Measurements from ENCODE around the gene HES6. TPM values are rescaled to one million over a fixed set of nuclear protein-coding genes. Genes with fewer than 3 reads are reported as not detected.
A peak's percentile ranks its signal among the peaks of the same experiment; 100 is the strongest.

HES6 gene
- total RNA-seq, 2 donors from 2014 or later: 2.3 to 6.9 TPM

GRCh38 chr2:238257786-238258700 lies 18.2 kb upstream of the HES6 start:
- intact Hi-C loops (cut with DNase I): loop anchor here in 1 of 2 donors (10.0 kb wide), 1 partner anchor 133 kb away; no protein-coding TSS in a partner anchor
- peak; percentile 50 for DNase-seq (ENCODE audit: low spot score)

DNA sequence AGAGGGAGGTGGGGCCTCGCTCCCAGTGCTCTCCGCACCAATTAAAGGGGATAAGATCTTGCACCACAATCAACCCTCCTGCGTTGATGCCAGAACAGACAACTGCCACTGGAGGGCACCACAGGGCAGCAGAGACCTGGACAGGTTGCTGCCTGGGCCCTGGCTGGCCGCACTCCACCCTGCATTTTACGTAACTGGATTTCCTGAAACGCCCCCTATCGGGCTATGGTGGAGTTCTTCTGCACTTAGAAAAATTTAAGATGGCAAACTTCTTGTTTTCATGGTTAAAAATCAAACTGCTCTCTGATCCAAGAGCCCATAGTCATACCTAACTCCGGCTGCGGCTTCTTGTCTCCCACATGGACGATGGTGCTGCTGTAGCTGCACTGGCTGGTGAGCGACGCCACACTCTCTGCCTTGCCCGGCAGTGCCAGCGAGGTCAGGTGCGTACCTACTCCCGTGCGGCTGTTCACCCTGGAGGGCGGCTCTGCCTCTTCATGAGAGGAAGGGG lies 16.8 kb upstream of the HES6 start:
- DNase-seq (ENCODE audit: low spot score): peak; percentile 82
- intact Hi-C loops (cut with DNase I): loop anchor here in 1 of 2 donors (10.0 kb wide), 1 partner anchor 132 kb away; no protein-coding TSS in a partner anchor

DNA sequence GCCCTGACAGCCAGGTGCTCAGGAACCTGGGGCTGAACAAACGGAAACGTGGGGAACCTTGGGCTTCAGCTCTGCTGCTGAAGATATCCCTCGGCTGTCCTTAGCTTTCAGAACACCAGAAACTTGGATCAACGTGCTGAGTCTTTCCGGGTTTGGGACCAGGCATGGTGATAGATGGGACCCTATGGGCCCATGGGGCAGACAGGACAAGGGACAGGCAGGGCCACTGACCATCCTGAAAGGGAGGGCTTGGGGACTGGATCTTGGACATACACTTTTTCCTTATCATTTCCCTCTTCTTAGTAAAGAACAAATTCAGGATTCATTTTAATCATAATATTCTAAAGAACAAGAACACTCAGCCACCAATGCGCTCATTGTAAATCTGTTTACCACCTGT lies 16.3 kb upstream of the HES6 start:
- peak; percentile 32 for DNase-seq (ENCODE audit: low spot score)
- intact Hi-C loops (cut with DNase I): loop anchor here in 1 of 2 donors (10.0 kb wide), 1 partner anchor 131 kb away; no protein-coding TSS in a partner anchor

GRCh38 chr2:238255636-238256035 lies 15.8 kb upstream of the HES6 start:
- peak; percentile 46 for DNase-seq (ENCODE audit: low spot score)
- intact Hi-C loops (cut with DNase I): loop anchor here in 1 of 2 donors (10.0 kb wide), 1 partner anchor 131 kb away; no protein-coding TSS in a partner anchor

GRCh38 chr2:238255151-238255551 lies 15.3 kb upstream of the HES6 start:
- intact Hi-C loops (cut with DNase I): loop anchor here in 1 of 2 donors (10.0 kb wide), 1 partner anchor 130 kb away; no protein-coding TSS in a partner anchor
- peak; percentile 53 for DNase-seq (ENCODE audit: low spot score)

DNA sequence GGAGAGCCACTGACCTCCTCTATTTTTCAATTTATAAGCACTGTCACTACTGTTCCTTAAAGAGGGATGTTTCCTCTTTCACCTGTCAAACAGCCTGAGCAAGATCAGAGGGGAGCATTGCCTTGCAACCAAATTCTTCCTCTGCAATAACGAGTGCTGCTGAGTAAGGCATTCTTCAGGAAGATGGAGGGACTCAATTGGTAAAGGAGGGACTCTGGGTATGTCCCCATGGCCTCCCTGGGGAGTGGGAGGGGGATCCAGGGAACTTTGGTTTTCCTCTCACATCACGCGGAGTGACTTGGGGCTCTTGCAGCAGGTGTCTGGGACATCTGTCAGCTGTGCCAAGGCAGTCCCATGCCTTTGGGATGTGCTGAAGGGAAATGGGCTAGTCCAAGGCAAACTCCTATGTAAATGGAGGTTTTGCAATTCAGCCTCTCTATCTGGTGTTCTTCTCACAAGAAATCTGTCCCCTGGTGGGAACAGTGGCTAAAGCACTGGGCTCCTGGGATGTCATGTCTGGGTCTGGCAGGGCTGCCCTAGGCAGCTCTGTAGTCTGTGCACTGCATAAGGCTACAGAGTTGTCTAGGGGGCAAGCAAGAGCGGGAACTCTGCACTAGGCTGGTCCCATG lies 14.4 kb upstream of the HES6 start:
- peak; percentile 20 for DNase-seq (ENCODE audit: low spot score)

DNA sequence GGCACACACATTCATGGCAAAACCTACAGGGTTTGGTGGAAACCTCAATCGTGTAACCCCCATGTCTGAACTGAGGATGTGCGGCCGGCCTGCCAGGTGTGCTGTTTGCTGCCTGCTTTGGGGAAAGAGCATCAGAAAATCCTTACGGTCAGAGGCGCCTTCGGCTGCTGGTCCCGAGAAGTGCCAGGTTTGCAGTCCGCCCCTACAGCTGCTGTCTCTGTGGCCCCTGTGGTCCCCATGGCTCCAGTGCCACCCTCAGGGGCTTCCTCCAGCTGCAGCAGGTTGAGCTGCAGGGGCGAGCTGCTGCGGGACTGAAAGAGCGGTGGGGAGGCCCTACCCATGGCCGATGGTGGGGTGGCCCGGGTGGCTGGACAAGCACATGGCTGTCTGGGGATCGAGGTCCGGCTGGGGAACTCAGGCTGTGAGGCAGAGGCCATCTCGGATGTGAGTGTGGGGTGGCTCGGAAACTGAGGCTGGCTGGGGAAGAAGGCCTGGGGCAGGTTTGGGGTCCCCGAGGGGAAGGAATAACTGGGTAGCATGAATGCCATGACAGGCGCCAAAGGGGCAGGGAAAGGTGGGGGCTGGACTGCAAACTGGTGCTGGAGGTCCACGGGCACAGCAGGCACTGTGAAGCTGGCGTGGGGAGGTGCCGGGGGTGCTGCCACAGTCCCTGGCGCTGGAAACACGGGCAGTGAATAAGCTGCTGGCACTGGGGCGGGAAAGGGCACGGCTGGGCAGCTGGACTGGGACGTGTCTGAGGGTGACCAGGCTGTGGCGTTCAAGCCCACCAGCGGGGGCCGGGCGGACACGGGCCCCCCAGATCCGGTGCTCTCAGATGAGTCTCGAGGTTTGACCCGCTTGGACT lies 13.2 kb upstream of the HES6 start:
- intact Hi-C loops (cut with DNase I): loop anchor here in 1 of 2 donors (10.0 kb wide), 1 partner anchor 128 kb away; no protein-coding TSS in a partner anchor
- DNase-seq (ENCODE audit: low spot score): peak; percentile 70

More for the DNA sequence above, 14.4 kb upstream of the HES6 start:
- intact Hi-C loops (cut with DNase I): loop anchor here in 1 of 2 donors (10.0 kb wide), 1 partner anchor 129 kb away; no protein-coding TSS in a partner anchor

GRCh38 chr2:238251986-238252385 lies 12.1 kb upstream of the HES6 start:
- peak; percentile 37 for DNase-seq (ENCODE audit: low spot score)
- intact Hi-C loops (cut with DNase I): loop anchor here in 1 of 2 donors (10.0 kb wide), 1 partner anchor 127 kb away; no protein-coding TSS in a partner anchor

DNA sequence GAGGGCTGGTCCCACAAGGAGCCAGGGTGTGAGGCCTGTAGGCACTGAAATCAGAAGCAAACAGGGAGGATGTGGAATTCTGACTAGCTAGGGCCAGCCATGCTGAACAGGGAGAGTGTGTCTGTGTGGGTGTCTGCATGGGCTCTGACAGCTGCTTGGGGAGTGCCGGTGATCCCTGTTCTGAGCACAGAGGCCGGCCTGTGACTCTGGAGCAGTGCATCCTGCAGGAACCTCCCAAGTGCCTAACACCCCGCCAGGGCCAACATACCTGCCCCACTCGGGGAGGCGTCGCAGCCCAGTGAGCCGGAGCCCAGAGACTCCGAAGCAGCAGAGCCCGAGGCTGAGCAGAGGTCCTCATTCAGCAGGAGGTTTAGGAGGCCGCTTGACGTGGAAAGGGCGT lies 11.5 kb upstream of the HES6 start:
- intact Hi-C loops (cut with DNase I): loop anchor here in 1 of 2 donors (10.0 kb wide), 1 partner anchor 127 kb away; no protein-coding TSS in a partner anchor

DNA sequence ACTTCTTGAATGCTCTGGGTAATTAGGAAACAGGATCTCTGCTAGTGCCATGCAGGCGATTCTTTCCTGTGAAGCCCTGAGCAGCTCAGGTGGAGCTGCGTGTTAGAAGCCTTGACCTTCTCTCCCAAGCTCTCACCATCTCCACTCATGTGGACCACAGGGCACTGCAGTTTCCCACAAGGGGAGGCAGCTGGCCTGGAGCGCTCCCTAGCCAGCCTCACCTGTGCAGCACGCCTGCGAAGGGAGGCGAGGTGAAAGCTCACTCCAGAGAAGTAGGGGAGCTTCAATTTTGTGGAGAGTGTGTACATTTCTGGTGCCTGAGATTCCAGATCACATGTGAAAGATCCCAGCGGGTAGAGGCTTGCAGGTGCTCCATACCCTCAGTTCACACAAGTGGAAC lies 11.1 kb upstream of the HES6 start:
- intact Hi-C loops (cut with DNase I): loop anchor here in 1 of 2 donors (10.0 kb wide), 1 partner anchor 126 kb away; no protein-coding TSS in a partner anchor
- DNase-seq (ENCODE audit: low spot score): peak; percentile 66

More for the DNA sequence above, 11.5 kb upstream of the HES6 start:
- peak; percentile 71 for DNase-seq (ENCODE audit: low spot score)

DNA sequence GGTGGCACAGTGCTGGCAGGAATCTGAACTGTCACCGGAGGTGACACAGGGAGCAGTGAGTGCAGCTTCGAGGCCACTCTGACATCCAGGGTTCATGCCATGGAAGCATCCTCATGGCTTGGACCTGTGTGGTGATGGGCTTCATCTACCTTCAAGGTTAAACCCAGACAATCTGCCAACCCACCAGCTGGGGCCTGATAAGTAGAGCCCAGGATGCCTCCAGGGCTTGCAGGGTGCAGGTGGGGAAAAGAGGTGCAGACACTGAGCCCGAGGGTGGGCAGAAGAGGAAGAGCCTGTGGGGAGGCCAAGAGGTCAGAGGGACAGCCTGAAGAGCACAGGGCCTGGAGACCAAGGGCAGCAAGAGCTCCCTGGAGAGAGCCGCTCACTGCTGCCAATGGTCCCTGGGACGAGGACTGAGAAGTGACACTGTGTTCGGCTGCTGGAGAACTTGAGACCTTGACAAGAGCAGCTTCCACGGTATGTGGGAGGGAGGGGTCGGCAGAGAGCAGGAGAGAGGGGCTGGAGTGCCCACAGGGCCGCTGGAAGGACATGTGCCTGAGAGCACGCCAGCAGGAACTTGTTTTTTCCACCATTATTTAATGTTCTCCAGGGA lies 8.1 kb upstream of the HES6 start:
- intact Hi-C loops (cut with DNase I): no loop called here
- peak; percentile 55 for DNase-seq (ENCODE audit: low spot score)

DNA sequence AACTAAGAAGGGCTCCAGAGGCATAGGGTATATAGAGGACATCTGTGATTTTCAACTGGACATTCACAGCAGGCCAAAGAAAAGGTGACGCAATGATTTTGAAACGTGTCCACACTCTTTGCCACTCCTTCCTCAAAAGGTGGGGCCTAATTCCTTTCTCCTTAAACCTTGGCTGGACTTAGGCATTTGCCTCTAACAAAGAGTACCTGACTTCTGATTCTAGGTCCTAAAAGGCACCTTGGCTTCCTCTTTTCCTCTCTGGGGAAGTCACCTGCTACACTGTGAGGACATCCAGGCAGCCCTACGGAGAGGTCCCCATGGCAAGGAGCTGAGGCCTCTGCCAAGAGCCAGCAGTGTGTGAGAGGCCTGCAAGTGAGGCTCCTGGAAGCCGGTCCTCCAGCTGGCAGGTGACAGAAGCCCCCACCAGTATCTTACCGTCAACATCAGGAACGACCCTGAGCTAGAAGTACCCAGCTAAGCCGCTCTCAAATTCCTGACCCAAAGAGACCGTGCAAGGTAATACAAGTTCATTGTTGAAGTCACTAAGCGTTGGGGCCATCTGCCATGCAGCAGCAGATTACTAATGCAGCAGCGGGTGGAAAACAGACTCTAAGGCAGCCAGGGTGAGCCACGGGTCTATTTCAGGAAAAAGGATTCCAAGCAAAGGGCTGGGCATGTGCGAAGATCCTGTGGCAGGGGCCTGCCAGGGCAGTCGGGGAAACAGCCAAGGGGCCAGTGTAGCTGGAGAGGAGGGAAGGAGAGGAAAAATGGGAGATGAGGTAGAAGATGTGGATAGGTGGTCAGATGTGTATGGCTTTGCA lies 7.4 kb upstream of the HES6 start:
- intact Hi-C loops (cut with DNase I): no loop called here
- DNase-seq (ENCODE audit: low spot score): peak; percentile 62

- intact Hi-C loops (cut with DNase I): no loop called here
- DNase-seq (ENCODE audit: low spot score): no peak
Measured at GRCh38 chr2:238244151-238244550, 4.3 kb upstream of the HES6 start.

GRCh38 chr2:238243496-238244076 lies 3.7 kb upstream of the HES6 start:
- peak; percentile 66 for DNase-seq (ENCODE audit: low spot score)
- intact Hi-C loops (cut with DNase I): no loop called here

- peak; percentile 70 for DNase-seq (ENCODE audit: low spot score)
- intact Hi-C loops (cut with DNase I): no loop called here
Measured at GRCh38 chr2:238242731-238243495, 3.1 kb upstream of the HES6 start.

GRCh38 chr2:238241970-238242369 lies 2.1 kb upstream of the HES6 start:
- intact Hi-C loops (cut with DNase I): loop anchor here in 1 of 2 donors (1.0 kb wide), 1 partner anchor 43 kb away; no protein-coding TSS in a partner anchor
- no peak for DNase-seq (ENCODE audit: low spot score)

Measured in posterior vena cava (tissue), 2 donors.